Measurements from ENCODE around the gene ZBTB7C. TPM values are rescaled to one million over a fixed set of nuclear protein-coding genes. Genes with fewer than 3 reads are reported as not detected.

ZBTB7C gene
- total RNA-seq, 1 donor from 2014 or later = 13.0 TPM

DNA sequence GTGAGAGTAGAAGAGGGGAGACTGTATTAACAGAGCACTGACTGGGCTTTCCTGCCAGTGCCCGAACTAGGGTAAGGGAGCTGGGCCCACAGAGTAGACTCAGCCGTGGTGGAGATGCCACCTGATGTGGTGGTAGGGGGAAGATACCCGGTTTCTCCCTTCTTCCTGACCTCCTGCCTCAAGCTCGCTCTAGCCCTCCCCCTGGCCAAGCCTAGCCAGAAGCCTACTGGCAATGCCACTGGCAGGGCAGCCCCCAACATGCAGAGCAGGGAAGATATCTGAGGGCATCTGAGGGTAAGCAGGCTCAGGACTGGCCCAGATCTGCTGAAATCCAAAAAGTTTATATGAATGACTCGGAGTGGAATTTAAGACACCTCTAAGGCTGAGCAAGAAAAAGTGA is 316.1 kb downstream of the ZBTB7C start:
- no peaks in the 10 kb centered on the region for H3K36me3 Mint-ChIP-seq
- H3K9me3 Mint-ChIP-seq = no peaks in the 10 kb centered on the region
- TF ChIP-seq, protein P1, sequence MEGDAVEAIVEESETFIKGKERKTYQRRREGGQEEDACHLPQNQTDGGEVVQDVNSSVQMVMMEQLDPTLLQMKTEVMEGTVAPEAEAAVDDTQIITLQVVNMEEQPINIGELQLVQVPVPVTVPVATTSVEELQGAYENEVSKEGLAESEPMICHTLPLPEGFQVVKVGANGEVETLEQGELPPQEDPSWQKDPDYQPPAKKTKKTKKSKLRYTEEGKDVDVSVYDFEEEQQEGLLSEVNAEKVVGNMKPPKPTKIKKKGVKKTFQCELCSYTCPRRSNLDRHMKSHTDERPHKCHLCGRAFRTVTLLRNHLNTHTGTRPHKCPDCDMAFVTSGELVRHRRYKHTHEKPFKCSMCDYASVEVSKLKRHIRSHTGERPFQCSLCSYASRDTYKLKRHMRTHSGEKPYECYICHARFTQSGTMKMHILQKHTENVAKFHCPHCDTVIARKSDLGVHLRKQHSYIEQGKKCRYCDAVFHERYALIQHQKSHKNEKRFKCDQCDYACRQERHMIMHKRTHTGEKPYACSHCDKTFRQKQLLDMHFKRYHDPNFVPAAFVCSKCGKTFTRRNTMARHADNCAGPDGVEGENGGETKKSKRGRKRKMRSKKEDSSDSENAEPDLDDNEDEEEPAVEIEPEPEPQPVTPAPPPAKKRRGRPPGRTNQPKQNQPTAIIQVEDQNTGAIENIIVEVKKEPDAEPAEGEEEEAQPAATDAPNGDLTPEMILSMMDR (conservative IDR thresholded peaks at IDR 0.05) = no peak
- H3K27me3 Mint-ChIP-seq = no peaks in the 10 kb centered on the region
- DNase-seq (ENCODE audit: extremely low spot score, unreplicated experiment) = no peak
- no peak overlapping the region for H3K27ac Mint-ChIP-seq
- H3K4me1 Mint-ChIP-seq (ENCODE audit: unreplicated experiment) = no peaks in the 10 kb centered on the region
- no peak overlapping the region for H3K4me3 Mint-ChIP-seq

DNA sequence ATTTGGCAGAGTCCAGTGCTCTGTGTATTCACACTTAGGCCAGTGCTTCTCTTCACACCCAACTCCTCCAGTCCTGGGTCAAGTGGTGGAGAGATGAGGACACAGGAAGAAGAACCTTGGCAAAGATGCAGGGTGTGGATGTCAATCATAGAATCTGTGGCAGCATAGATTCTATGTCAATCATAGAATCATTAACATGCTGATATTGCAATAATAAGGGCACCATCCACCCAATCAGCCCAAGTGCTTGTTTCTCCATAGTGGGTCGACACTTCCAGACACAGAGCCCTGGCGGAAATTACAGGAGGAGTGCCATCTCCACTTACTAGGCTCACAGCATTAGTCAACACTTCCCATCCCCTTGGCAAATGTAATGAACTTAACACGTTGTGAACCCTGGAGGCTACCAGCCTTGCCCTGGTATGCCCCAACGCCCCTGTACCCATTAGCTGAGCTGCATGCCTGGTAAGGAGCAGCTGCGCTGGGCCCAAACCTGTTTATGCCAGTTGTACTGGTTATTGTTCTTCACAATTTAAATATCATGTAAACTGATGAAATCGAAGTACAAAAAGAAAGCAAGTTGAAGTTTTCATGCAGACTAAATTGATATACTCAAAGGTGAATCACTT is 317.2 kb downstream of the ZBTB7C start:
- H3K9me3 Mint-ChIP-seq = no peaks in the 10 kb centered on the region
- TF ChIP-seq, protein P1 (conservative IDR thresholded peaks at IDR 0.05) = no peak
- H3K36me3 Mint-ChIP-seq = no peaks in the 10 kb centered on the region
- H3K4me3 Mint-ChIP-seq = no peak overlapping the region
- no peak overlapping the region for H3K27ac Mint-ChIP-seq
- DNase-seq (ENCODE audit: extremely low spot score, unreplicated experiment) = no peak
- H3K4me1 Mint-ChIP-seq (ENCODE audit: unreplicated experiment) = no peaks in the 10 kb centered on the region
- H3K27me3 Mint-ChIP-seq = no peaks in the 10 kb centered on the region

DNA sequence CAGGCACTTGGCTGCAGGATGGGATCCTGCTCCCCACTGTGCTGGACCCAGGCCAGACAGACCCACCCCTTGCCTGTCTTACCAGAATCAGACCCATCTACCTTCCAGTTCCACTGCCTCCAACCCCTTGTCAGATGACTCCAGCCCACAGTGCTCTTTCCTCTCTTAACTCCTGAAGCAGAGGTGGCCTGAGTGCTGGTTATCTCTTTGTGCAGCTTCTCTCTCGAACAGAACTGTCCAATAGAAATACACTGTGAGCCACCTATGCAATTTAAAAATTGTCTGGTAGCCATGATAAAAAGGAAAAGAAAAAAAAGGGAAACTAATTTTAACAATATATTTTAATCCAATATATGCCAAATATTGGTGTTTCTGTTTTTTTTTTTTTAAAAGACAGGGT is 318.5 kb downstream of the ZBTB7C start:
- Mint-ChIP-seq H3K4me3 (no peak overlapping the region), H3K27me3 (no peaks in the 10 kb centered on the region), H3K27ac (no peak overlapping the region), H3K9me3 (no peaks in the 10 kb centered on the region), H3K4me1 (ENCODE audit: unreplicated experiment) (peaks cover 3% of the 10 kb centered on the region), H3K36me3 (no peaks in the 10 kb centered on the region)
- TF ChIP-seq, protein P1 (conservative IDR thresholded peaks at IDR 0.05) = no peak
- no peak for DNase-seq (ENCODE audit: extremely low spot score, unreplicated experiment)

DNA sequence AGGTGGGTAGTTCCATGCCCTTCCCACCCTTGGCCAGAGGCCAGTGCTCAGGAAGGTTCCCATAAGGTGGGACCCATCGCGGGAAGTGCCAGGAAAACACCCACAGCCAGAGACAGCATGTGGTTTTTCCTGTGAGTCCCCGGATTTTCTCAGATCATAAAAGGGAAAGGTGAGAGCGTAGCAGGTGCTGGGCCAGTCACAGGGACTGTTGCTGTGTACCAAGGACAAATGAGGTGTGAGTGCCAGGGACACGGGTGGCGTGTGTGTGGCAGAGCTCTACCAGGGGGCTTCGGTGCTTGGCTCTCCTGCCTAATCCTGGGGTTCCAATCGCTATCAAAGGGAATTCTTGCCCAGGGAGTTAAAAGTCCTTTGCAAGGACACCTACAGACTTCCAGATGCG is 319.2 kb downstream of the ZBTB7C start:
- no peak for DNase-seq (ENCODE audit: extremely low spot score, unreplicated experiment)
- Mint-ChIP-seq H3K9me3 (no peaks in the 10 kb centered on the region), H3K4me1 (ENCODE audit: unreplicated experiment) (peaks cover 8% of the 10 kb centered on the region), H3K27me3 (no peaks in the 10 kb centered on the region), H3K27ac (no peak overlapping the region), H3K4me3 (no peak overlapping the region), H3K36me3 (no peaks in the 10 kb centered on the region)
- TF ChIP-seq, protein P1 (conservative IDR thresholded peaks at IDR 0.05) = no peak

DNA sequence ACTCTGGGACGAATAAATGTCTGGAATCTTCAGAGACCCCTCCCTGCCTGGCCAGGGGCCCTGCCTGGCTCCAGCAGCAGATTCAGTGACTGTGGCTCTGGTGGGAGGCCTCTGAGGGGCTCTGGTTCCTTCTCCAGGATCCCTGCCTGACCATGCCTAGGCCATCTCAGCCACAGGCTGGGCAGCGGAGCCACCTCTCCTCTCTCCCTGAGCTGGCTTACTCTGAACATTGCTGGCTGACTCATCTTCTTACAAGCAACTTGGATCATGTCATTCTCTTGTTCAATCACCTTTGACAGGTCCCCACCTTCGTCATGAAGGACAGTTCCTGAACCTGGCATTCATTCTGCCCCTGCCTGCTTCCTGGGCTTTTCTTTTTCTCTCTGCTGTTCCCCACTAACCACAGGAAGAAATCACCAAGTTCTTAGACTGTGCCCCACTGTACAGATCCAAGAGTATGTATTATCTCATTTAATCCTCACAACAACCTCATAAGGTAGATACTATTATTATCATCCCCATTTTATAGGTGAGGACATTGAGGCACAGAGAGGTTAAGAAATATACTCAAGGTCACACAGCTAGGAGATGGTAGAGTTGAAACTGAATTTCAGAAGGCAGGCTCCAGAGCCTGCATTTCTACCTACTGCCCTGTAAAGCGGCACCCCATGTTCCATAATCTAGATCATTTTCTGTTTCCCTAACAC is 323.2 kb downstream of the ZBTB7C start:
- no peak overlapping the region for H3K27ac Mint-ChIP-seq
- no peak overlapping the region for H3K4me3 Mint-ChIP-seq
- H3K4me1 Mint-ChIP-seq (ENCODE audit: unreplicated experiment) = peaks cover 9% of the 10 kb centered on the region
- H3K27me3 Mint-ChIP-seq = no peaks in the 10 kb centered on the region
- no peaks in the 10 kb centered on the region for H3K9me3 Mint-ChIP-seq
- H3K36me3 Mint-ChIP-seq = no peaks in the 10 kb centered on the region
- TF ChIP-seq, protein P1 (conservative IDR thresholded peaks at IDR 0.05) = no peak
- DNase-seq (ENCODE audit: extremely low spot score, unreplicated experiment) = no peak

All from type B pancreatic cell (in vitro differentiated cells).